HG02798 (cell line): Measurements from ENCODE around the gene WDR7.

Experiments used
- ATAC-seq: cut with Tn5 transposase; IDR thresholded peaks from one replicate; pipeline ENCODE4 v1.9.1; 2021; ENCODE audit warnings: mild to moderate bottlenecking; ENCODE audit not compliant: unreplicated experiment, poor library complexity

The WDR7 gene

GRCh38 chr18:56716692-56717146 lies 65.6 kb downstream of the WDR7 start:
- ATAC-seq: no peak

GRCh38 chr18:56721031-56721430 lies 69.9 kb downstream of the WDR7 start:
- ATAC-seq: no peak

GRCh38 chr18:56721491-56721890 lies 70.3 kb downstream of the WDR7 start:
- no peak for ATAC-seq

GRCh38 chr18:56722518-56722917 lies 71.4 kb downstream of the WDR7 start:
- ATAC-seq: no peak

- no peak for ATAC-seq
Observed at GRCh38 chr18:56723068-56723467, 71.9 kb downstream of the WDR7 start.

GRCh38 chr18:56723706-56724105 lies 72.5 kb downstream of the WDR7 start:
- no peak for ATAC-seq

- ATAC-seq: no peak
Observed at GRCh38 chr18:56726906-56727305, 75.7 kb downstream of the WDR7 start.

- no peak for ATAC-seq
Observed at GRCh38 chr18:56727399-56727798, 76.2 kb downstream of the WDR7 start.

GRCh38 chr18:56728741-56729140 lies 77.6 kb downstream of the WDR7 start:
- no peak for ATAC-seq

- ATAC-seq: no peak
Observed at GRCh38 chr18:56738184-56738583, 87.0 kb downstream of the WDR7 start.

- ATAC-seq: no peak
Observed at GRCh38 chr18:56739731-56740130, 88.6 kb downstream of the WDR7 start.

- no peak for ATAC-seq
Observed at GRCh38 chr18:56740645-56741044, 89.5 kb downstream of the WDR7 start.

- no peak for ATAC-seq
Observed at GRCh38 chr18:56741685-56742084, 90.5 kb downstream of the WDR7 start.

- no peak for ATAC-seq
Observed at GRCh38 chr18:56743115-56743514, 92.0 kb downstream of the WDR7 start.

GRCh38 chr18:56747032-56747658 lies 96.0 kb downstream of the WDR7 start:
- ATAC-seq: peak; percentile 70

GRCh38 chr18:56747857-56748256 lies 96.7 kb downstream of the WDR7 start:
- no peak for ATAC-seq

- no peak for ATAC-seq
Observed at GRCh38 chr18:56748698-56749268, 97.6 kb downstream of the WDR7 start.

GRCh38 chr18:56756966-56757365 lies 105.8 kb downstream of the WDR7 start:
- ATAC-seq: no peak

GRCh38 chr18:56770097-56770496 lies 118.9 kb downstream of the WDR7 start:
- ATAC-seq: no peak

- ATAC-seq: no peak
Observed at GRCh38 chr18:56770873-56771272, 119.7 kb downstream of the WDR7 start.

- no peak for ATAC-seq
Observed at GRCh38 chr18:56775701-56776100, 124.5 kb downstream of the WDR7 start.

GRCh38 chr18:56787390-56787789 lies 136.2 kb downstream of the WDR7 start:
- ATAC-seq: no peak
